ENCODE measurements around the gene MSI1. TPM values are rescaled to one million over a fixed set of nuclear protein-coding genes. Genes with fewer than 3 reads are reported as not detected.

MSI1 gene
- total and polyA plus RNA-seq, 3 donors from 2014 or later, result 7.4 to 25.1 (median 14.8) TPM

DNA sequence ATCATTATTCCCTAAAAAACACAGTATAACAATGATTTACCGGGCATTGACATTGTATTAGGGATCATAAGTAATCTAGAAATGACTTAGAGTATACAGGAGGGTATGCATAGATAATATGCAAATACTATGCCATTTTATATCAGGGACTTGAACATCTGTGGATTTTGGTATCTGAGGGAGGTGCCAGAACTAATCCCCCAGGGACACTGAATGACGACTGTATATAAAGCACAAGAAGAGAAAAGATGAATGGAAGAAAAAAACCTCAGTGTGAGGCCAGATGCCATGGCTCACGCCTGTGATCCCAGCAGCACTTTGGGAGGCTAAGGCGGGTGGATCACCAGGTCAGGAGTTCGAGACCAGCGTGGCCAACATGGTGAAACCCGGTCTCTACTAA is 43.5 kb upstream of the MSI1 start:
- Histone ChIP-seq H3K36me3 (ENCODE audit: low read depth, missing control alignments) (no peaks in the 10 kb centered on the region), H3K9me3 (no peaks in the 10 kb centered on the region), H3K4me1 (no peaks in the 10 kb centered on the region), H3K27me3 (no peaks in the 10 kb centered on the region), H3K27ac (no peak overlapping the region), H3K4me3 (no peak overlapping the region)
- no peak for TF ChIP-seq POLR2A (IDR thresholded peaks at IDR 0.05)
- TF ChIP-seq CTCF (IDR thresholded peaks at IDR 0.05), result no peak
- DNase-seq, result no peak
- WGBS, 2 donors, result 81 to 82% methylated on average over 7 of the region's 7 CpGs
- intact Hi-C loops (cut with DNase I; ENCODE audit: low total_unique reads), result no loop called here

GRCh38 chr12:120408771-120409170 is 39.8 kb upstream of the MSI1 start:
- no peak for DNase-seq
- H3K36me3 ChIP-seq (ENCODE audit: low read depth, missing control alignments), result no peaks in the 10 kb centered on the region
- 87 to 95% methylated on average over 10 to 11 of the region's 11 CpGs for WGBS, 2 donors
- no peak for TF ChIP-seq POLR2A (IDR thresholded peaks at IDR 0.05)
- TF ChIP-seq CTCF (IDR thresholded peaks at IDR 0.05), result no peak
- no peaks in the 10 kb centered on the region for H3K9me3 ChIP-seq
- no peak overlapping the region for H3K4me3 ChIP-seq
- H3K4me1 ChIP-seq, result no peaks in the 10 kb centered on the region
- intact Hi-C loops (cut with DNase I; ENCODE audit: low total_unique reads), result no loop called here
- no peak overlapping the region for H3K27ac ChIP-seq
- H3K27me3 ChIP-seq, result no peaks in the 10 kb centered on the region

GRCh38 chr12:120406553-120406952 is 37.6 kb upstream of the MSI1 start:
- H3K4me1 ChIP-seq, result no peaks in the 10 kb centered on the region
- H3K27me3 ChIP-seq, result no peaks in the 10 kb centered on the region
- WGBS, 2 donors, result 95 to 96% methylated on average over 3 of the region's 3 CpGs
- H3K9me3 ChIP-seq, result no peaks in the 10 kb centered on the region
- H3K4me3 ChIP-seq, result no peak overlapping the region
- H3K27ac ChIP-seq, result no peak overlapping the region
- TF ChIP-seq POLR2A (IDR thresholded peaks at IDR 0.05) (no peak), CTCF (IDR thresholded peaks at IDR 0.05) (no peak)
- H3K36me3 ChIP-seq (ENCODE audit: low read depth, missing control alignments), result no peaks in the 10 kb centered on the region
- no peak for DNase-seq
- intact Hi-C loops (cut with DNase I; ENCODE audit: low total_unique reads), result no loop called here

DNA sequence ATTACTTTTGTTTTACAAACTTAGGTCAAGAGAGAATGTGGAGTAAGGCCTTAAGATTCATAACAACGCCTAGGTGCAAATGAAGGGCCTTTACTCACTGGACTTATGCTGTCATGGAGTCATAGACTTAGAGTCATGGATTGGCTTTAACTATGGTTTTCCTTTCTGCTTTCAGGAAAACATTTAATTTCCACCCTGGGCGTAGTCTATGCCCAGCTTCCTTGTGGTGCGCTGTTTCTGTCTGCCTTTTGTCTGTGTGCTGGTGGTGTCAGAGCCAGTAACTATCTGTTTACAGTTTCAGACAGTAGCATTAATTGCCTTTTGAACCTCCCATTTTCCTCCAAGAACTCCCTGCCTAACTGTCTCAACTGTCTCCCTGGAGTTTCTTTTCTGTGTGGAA is 37.1 kb upstream of the MSI1 start:
- no peak overlapping the region for H3K4me3 ChIP-seq
- no peaks in the 10 kb centered on the region for H3K36me3 ChIP-seq (ENCODE audit: low read depth, missing control alignments)
- intact Hi-C loops (cut with DNase I; ENCODE audit: low total_unique reads), result no loop called here
- TF ChIP-seq POLR2A (IDR thresholded peaks at IDR 0.05) (no peak), CTCF (IDR thresholded peaks at IDR 0.05) (no peak)
- no peak overlapping the region for H3K27ac ChIP-seq
- H3K9me3 ChIP-seq, result no peaks in the 10 kb centered on the region
- DNase-seq, result no peak
- H3K27me3 ChIP-seq, result no peaks in the 10 kb centered on the region
- H3K4me1 ChIP-seq, result no peaks in the 10 kb centered on the region
- whole genome bisulfite sequencing, 2 donors, result 88 to 94% methylated on average over 3 of the region's 3 CpGs

DNA sequence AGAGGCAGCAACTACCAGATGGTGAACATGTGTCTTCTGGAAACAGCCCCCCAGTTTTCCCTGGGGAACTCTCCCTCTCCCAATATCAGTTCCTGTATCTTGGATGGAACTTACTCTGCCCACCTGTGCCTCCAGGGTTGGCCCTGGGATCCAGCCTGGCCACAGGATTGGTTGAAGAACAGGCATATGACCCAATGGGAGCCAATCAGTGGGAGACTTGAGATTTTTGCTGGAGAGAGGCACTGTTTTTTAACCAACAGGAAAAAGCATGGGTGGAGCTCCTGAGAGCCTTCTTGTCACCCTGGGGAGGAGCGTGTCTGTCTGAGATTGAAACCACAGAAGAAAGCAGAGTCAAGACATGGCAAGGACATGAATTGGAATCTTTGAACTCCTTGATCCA is 35.3 kb upstream of the MSI1 start:
- no peaks in the 10 kb centered on the region for H3K4me1 ChIP-seq
- WGBS, 2 donors, result 84 to 87% methylated on average over 1 of the region's 1 CpG
- no peaks in the 10 kb centered on the region for H3K9me3 ChIP-seq
- no peak overlapping the region for H3K4me3 ChIP-seq
- no peak for DNase-seq
- no peak overlapping the region for H3K27ac ChIP-seq
- intact Hi-C loops (cut with DNase I; ENCODE audit: low total_unique reads), result no loop called here
- TF ChIP-seq POLR2A (IDR thresholded peaks at IDR 0.05), result no peak
- no peak for TF ChIP-seq CTCF (IDR thresholded peaks at IDR 0.05)
- no peaks in the 10 kb centered on the region for H3K36me3 ChIP-seq (ENCODE audit: low read depth, missing control alignments)
- H3K27me3 ChIP-seq, result no peaks in the 10 kb centered on the region
